Suprapubic skin (tissue), 3 donors: ENCODE data around the gene GATA6.

ENCODE experiments used
- CTCF ChIP-seq, 2 donors: fragments of 200-600 bp in 1 of 2; fragments of 450-650 bp in 1 of 2; sonication (generic) in 1 of 2; IDR thresholded peaks; one replicate each; pipeline ENCODE4 v1.5.1; 2016 to 2019; ENCODE audit warnings: antibody characterized with exemption in 2 of 2, mild to moderate bottlenecking in 1 of 2, moderate library complexity in 1 of 2
- POLR2A ChIP-seq, 2 donors: fragments of 450-650 bp; IDR thresholded peaks; one replicate each; pipeline ENCODE4 v1.6.1; 2017; ENCODE audit warnings: antibody characterized with exemption in 2 of 2, mild to moderate bottlenecking in 2 of 2, moderate library complexity in 2 of 2

- no peak for TF ChIP-seq POLR2A (IDR thresholded peaks at IDR 0.05)
- no peak for TF ChIP-seq CTCF (IDR thresholded peaks at IDR 0.05)
These were observed 24.1 kb downstream of the GATA6 start for GRCh38 chr18:22193466-22193865.
